Stimulated activated CD4-positive, alpha-beta T cell treated with anti-CD3 and anti-CD28 coated beads, Interleukin-15, amount 100 ng/mL, for 48 hours (primary cell): Measurements from ENCODE around the gene ARHGAP26.

Source experiments
- DNase-seq, 2 donors: peaks; one replicate each; pipeline ENCODE4 v3.0.0-alpha.2; 2020; ENCODE audit warnings: low read depth in 2 of 2

ARHGAP26 gene

GRCh38 chr5:143268388-143268787 lies 498.2 kb downstream of the ARHGAP26 start:
- DNase-seq: no peak

GRCh38 chr5:143271431-143271830 lies 501.3 kb downstream of the ARHGAP26 start:
- DNase-seq: no peak

GRCh38 chr5:143274952-143275351 lies 504.8 kb downstream of the ARHGAP26 start:
- no peak for DNase-seq

- no peak for DNase-seq
Observed at GRCh38 chr5:143275512-143276363, 505.6 kb downstream of the ARHGAP26 start.

- DNase-seq: no peak
Observed at GRCh38 chr5:143277536-143277935, 507.4 kb downstream of the ARHGAP26 start.
